Testis (tissue), 2 donors: ENCODE results near the gene DSTN.

Source experiments
- CTCF ChIP-seq, 3 experiments: fragments of 450-650 bp in 2 of 3; fragments of 200-600 bp in 1 of 3; sonication (generic) in 1 of 3; IDR thresholded peaks; one replicate each; pipeline ENCODE4 v1.5.1; 2016 to 2019; ENCODE audit warnings: antibody characterized with exemption in 3 of 3, mild to moderate bottlenecking in 2 of 3, moderate library complexity in 1 of 3
- POLR2A ChIP-seq: fragments of 450-650 bp; IDR thresholded peaks from one replicate; pipeline ENCODE4 v1.6.1; 2017; ENCODE audit warnings: antibody characterized with exemption, mild to moderate bottlenecking, moderate library complexity

- TF ChIP-seq CTCF (IDR thresholded peaks at IDR 0.05) (no peak), POLR2A (no peak)
Measured at GRCh38 chr20:17589161-17589834, 19.4 kb downstream of the DSTN start.
